GM21528 (cell line): ENCODE results near the gene PSMA7.
"Not testable (repeated sequence)": the region's sequence is repeated elsewhere in the genome, so short reads cannot be mapped to it uniquely, and the experiment has no call there.

Experiments used
- ATAC-seq: cut with Tn5 transposase; IDR thresholded peaks from one replicate; pipeline ENCODE4 v1.9.1; 2021; ENCODE audit warnings: mild to moderate bottlenecking, moderate library complexity; ENCODE audit not compliant: unreplicated experiment, low FRiP score

Gene PSMA7

DNA sequence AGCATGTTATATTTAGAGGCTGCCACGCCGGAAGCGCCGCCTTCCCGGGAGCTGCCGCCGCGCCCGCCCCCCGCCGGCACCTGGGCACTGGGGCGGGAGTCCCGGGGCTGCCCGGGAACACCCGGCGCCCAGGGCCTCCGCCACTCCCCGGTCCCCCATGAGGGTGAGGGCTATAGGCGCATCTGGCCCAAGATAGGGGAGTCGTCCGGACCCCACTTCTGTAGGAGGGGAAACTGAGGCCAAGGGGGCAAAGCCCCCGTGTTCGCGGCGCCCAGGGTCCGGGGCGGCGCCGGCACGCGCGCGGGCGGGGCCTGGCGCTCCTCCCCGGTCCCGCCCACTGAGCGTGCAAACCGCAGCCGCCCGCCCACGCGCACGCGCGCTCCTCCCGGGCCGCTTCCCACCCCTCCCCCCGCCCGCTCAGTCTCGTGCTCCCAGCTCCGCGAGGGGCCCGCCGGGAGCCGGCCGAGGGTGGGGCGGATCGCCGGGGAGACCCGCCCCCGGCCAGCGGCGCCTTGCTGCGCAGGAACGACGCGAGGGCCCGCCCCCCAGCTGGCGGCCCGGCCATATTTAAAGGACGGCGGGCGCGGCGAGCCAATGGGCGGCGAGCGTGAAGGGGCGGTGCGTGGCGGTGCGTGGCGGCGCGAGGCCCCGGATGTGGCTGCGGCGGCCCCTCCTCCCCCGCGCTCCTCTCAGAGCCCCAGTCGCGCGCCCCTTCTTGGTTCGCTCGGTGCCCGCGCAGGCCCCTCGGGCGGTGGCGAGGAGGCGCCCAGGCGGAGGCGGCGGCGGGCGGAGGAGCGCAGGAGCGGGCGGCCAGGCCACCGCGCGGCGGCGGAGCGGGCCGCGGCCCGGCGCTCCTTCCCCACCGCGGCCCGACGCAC lies 21.2 kb downstream of the PSMA7 start, which contains the start of gene LSM14B:
TSS of gene LSM14B (plus strand) at position 700 of the 878 bp plus-strand sequence. CDS start 192 bp downstream, outside the sequence.
- ATAC-seq, result peak; percentile 70

DNA sequence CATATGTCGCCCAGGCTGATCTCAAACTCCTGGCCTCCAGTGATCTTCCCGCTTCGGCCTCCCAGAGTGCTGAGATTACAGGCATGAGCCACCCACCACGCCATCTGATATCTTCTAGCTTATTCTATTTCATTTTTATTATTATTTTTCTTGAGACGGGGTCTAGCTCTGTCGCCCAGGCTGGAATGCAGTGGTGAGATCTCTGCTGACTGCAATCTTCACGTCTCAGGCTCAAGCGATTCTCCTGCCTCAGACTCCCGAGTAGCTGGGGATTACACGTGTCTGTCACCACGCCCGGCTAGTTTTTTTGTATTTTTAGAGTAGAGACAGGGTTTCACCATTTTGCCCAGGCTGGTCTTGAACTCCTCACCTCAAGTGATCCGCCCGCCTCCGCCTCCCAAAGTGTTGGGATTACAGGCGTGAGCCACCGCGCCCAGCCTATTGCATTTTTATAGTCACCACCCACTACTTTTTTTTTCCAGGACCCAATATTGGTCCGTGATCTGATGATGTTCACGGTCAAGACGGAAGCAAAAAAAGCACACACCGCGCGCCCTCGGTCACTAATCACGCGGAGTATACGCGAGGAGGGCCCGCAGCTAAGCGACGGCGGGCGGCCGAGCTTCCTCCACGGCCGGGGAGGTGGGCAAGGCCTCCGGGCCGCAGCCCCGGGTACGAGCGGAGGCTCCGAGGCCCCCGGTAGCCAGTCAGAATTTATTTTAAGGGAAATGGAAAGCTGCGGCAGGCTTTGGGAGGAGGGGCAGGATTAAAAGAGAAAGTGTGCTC lies 22.0 kb downstream of the PSMA7 start:
- peak; percentile 13 for ATAC-seq

DNA sequence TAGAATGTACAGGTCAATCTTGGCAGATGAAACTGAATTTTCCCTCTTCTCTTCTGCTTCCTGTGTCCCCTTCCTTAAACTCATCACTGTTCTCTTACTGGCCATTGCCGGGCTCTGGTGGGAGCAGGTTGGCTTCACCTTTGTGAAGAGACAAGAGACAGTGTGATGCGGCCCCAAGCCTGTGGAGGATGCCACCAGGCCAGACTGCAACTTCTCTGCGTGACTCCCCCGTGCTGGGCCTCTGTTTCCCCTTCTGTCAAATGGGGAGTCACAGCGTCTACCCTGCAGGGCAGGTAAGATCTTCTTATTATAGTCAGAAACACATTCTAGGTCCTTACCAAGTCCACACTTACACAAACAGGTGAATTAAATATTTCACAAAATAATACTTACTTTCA lies 22.8 kb downstream of the PSMA7 start:
- ATAC-seq, result no peak

- no peak for ATAC-seq
Measured at GRCh38 chr20:62119591-62120364, 23.4 kb downstream of the PSMA7 start.

GRCh38 chr20:62119115-62119514 lies 24.1 kb downstream of the PSMA7 start:
- ATAC-seq, result no peak

- no peak for ATAC-seq
Measured at GRCh38 chr20:62118113-62119043, 24.8 kb downstream of the PSMA7 start.

GRCh38 chr20:62117658-62118057 lies 25.5 kb downstream of the PSMA7 start:
- ATAC-seq, result no peak

- no peak for ATAC-seq
Measured at GRCh38 chr20:62117362-62117646, 25.9 kb downstream of the PSMA7 start.

- no peak for ATAC-seq
Measured at GRCh38 chr20:62116558-62117361, 26.4 kb downstream of the PSMA7 start.

DNA sequence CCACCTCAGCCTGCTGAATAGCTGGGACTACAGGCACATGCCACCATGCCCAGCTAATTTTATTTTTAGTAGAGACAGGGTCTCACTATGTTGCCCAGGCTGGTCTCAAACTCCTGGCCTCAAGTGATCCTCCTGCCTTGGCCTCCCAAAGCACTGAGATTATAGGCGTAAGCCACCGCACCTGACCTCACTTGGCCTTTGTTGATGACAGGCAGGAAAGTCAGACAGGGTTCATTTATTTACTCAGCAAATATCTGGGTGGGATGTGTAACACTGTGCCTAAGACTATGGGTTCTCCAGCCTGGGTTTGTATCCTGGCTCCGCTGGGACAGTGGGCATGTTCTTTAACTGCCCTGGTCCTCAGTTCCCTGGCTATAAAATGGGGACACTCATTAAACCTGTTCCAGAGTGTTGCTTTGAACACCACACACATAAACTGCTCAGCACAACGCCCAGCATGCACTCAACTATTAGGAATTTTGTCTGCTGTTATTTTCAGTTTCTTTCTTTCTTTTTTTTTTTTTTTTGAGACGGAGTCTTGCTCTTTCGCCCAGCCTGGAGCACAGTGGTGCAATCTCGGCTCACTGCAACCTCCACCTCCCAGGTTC lies 27.3 kb downstream of the PSMA7 start:
- ATAC-seq, result not testable (repeated sequence)

DNA sequence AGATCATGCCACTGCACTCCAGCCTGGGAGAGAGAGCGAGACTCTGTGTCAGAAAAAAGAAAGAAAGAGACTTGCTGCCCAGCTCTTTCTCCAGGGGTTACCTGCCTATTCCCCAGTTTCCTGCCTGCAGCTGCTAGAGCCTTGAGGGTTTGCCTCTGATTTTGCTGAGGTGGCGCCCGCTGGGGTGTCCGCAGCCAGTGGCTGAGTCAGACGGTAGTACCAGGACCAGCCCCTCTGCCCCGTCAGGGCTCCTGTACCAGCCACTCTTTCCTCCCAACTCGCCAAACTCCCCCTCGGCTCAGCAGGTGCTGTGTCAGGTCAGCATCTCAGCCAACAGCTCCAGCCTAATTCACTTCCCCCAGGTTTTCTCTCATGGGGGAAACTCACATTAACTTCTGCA lies 28.3 kb downstream of the PSMA7 start:
- no peak for ATAC-seq

DNA sequence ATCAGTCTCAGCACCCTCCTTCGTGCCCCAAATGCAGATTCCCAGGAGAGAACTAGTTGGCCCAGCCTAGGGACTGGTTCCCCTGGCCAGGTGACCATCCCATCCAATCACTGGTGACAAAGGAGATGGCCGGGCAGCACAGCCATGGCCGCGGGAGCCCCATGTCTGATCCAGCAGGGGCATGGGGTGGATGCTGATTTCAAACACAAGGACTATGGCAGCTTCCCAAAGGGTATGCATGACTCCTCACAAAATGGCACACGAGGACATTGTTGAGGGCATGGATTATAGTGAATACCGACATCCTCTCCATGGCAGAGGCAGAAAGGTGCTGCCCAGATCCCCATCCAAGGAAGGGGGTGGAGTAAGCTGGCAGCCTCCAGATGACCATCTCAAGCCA lies 30.8 kb downstream of the PSMA7 start:
- no peak for ATAC-seq

DNA sequence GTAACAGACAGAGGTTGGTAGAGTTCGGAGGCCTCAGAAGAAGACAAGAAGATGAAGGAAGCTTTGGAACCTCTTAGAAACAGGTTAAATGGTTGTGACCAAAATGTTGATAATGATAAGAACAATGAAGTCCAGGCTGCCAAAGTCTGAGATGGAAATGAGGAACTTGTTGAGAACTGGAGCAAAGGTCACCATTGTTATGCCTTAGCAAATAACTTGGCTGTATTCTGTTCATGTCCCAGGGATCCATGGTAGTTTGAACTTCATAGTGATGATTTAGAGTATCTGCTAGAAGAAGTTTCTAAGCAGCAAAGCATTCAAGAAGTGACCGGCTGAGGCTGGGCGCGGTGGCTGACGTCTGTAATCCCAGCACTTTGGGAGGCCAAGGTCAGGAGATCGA lies 32.0 kb downstream of the PSMA7 start:
- ATAC-seq, result no peak

- ATAC-seq, result no peak
Measured at GRCh38 chr20:62105592-62105991, 37.6 kb downstream of the PSMA7 start.

GRCh38 chr20:62104791-62105345 lies 38.3 kb downstream of the PSMA7 start:
- no peak for ATAC-seq

GRCh38 chr20:62104234-62104789 lies 38.9 kb downstream of the PSMA7 start:
- no peak for ATAC-seq

GRCh38 chr20:62103508-62104233 lies 39.5 kb downstream of the PSMA7 start:
- ATAC-seq, result no peak
